ENCODE data around the gene CACNA2D1. TPM values are rescaled to one million over a fixed set of nuclear protein-coding genes. Genes with fewer than 3 reads are reported as not detected.

The CACNA2D1 gene
- total RNA-seq, 1 experiment from 2014 or later, result 0.77 TPM

DNA sequence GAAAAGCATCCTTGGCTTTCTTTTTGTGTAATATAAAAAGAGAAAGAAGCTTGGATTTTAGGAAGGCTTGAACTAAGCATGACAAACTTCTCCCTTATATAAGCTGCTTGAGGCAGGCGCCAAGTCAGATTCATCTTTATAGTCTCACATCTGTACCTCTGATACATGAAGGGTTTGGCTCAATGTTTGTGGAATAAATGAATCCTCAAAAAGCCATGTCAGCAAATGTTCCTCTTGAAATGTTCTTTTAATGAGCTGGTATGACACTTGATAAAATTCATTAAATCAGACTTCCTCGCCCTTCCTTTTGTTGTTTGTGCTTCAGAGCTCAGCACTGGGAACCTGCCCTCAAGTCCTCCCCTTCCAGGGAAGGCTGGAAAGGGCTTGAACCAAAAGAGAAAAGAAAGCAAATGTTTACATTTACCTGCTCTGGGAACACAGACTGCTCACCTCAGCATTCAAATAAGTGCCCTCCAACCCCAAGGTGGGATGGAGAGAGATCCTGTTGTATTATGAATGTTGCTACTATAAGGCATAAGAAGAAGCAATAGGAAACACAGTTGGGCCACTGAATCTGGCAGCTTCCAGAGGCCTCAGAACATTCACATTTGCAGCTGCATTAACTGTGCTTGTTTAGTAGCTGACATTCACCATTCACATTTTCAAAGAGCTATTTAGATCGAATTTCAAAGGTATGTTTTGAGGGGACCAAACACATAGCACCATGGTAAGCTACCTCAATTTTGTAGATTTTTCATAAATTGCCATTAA lies 212.6 kb downstream of the CACNA2D1 start:
- TF ChIP-seq EZH2 (IDR thresholded peaks at IDR 0.05; ENCODE audit: low read length, unreplicated experiment) (no peak), EZH2phosphoT487 (IDR thresholded peaks at IDR 0.05; ENCODE audit: borderline replicate concordance, low read length) (no peak)
- TF ChIP-seq, protein P1, sequence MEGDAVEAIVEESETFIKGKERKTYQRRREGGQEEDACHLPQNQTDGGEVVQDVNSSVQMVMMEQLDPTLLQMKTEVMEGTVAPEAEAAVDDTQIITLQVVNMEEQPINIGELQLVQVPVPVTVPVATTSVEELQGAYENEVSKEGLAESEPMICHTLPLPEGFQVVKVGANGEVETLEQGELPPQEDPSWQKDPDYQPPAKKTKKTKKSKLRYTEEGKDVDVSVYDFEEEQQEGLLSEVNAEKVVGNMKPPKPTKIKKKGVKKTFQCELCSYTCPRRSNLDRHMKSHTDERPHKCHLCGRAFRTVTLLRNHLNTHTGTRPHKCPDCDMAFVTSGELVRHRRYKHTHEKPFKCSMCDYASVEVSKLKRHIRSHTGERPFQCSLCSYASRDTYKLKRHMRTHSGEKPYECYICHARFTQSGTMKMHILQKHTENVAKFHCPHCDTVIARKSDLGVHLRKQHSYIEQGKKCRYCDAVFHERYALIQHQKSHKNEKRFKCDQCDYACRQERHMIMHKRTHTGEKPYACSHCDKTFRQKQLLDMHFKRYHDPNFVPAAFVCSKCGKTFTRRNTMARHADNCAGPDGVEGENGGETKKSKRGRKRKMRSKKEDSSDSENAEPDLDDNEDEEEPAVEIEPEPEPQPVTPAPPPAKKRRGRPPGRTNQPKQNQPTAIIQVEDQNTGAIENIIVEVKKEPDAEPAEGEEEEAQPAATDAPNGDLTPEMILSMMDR (conservative IDR thresholded peaks at IDR 0.05; ENCODE audit: low read depth, low read length), result no peak
- Histone ChIP-seq H3K9ac (ENCODE audit: low read length) (no peak overlapping the region), H3F3A (ENCODE audit: low read length, unreplicated experiment) (no peaks in the 10 kb centered on the region), H3K9me2 (replicated peaks; ENCODE audit: low read length) (no peaks in the 10 kb centered on the region), H3K27ac (ENCODE audit: low read length) (no peak overlapping the region), H3K79me2 (ENCODE audit: low read length) (no peaks in the 10 kb centered on the region), H3K4me2 (ENCODE audit: low read length) (no peak overlapping the region), H3K4me1 (ENCODE audit: insufficient read depth, low read length) (no peaks in the 10 kb centered on the region), H3K27me3 (ENCODE audit: low read length) (peaks cover 31% of the 10 kb centered on the region), H3K4me3 (ENCODE audit: low read length) (no peak overlapping the region), H3K36me3 (ENCODE audit: low read depth, low read length) (no peaks in the 10 kb centered on the region), H3K9me3 (ENCODE audit: low read length) (no peaks in the 10 kb centered on the region), H2AFZ (ENCODE audit: low read length) (no peak overlapping the region), H4K20me1 (ENCODE audit: low read length) (no peaks in the 10 kb centered on the region)
- CTCF ChIA-PET, result interaction anchor here (0.6 kb wide), 1 partner anchor 9 kb away, joined by 4 read pairs; no protein-coding TSS in a partner anchor
- DNase-seq (no peak), ATAC-seq (no peak)
- POLR2A ChIA-PET (ENCODE audit: unreplicated experiment), result no interaction called here
- intact Hi-C loops (cut with micrococcal nuclease), result loop anchor here (5.0 kb wide), 2 partner anchors 189 to 371 kb away; no protein-coding TSS in a partner anchor
- no TSS peak for BruUV-seq (replicated peaks)

DNA sequence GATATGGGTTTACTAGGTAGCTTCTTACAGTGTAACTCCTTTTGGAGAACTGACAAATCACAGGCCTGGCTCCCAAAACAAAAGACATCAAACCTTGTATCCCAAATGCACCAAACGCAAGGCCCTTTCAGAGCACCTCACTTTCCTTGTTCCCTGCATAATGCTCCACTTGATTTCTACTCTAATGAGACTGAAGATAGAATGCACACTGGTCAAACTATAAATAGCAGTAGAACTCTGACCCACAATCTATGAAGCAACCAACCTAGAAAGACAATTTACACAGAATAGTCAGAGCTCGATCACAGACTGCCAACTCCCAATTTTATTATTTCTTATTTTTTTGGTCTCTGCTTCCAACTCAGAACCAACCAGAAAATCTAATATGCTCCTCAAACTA lies 214.4 kb downstream of the CACNA2D1 start:
- Histone ChIP-seq H3K9me2 (replicated peaks; ENCODE audit: low read length) (no peaks in the 10 kb centered on the region), H3K79me2 (ENCODE audit: low read length) (no peaks in the 10 kb centered on the region), H3K9me3 (ENCODE audit: low read length) (no peaks in the 10 kb centered on the region), H3K27me3 (ENCODE audit: low read length) (peaks cover 32% of the 10 kb centered on the region), H2AFZ (ENCODE audit: low read length) (no peak overlapping the region), H3K36me3 (ENCODE audit: low read depth, low read length) (no peaks in the 10 kb centered on the region), H3K4me3 (ENCODE audit: low read length) (no peak overlapping the region), H3K4me2 (ENCODE audit: low read length) (no peak overlapping the region), H4K20me1 (ENCODE audit: low read length) (no peaks in the 10 kb centered on the region), H3K27ac (ENCODE audit: low read length) (no peak overlapping the region), H3F3A (ENCODE audit: low read length, unreplicated experiment) (no peaks in the 10 kb centered on the region), H3K4me1 (ENCODE audit: insufficient read depth, low read length) (no peaks in the 10 kb centered on the region), H3K9ac (ENCODE audit: low read length) (no peak overlapping the region)
- no peak for ATAC-seq
- TF ChIP-seq, protein P1 (conservative IDR thresholded peaks at IDR 0.05; ENCODE audit: low read depth, low read length), result no peak
- TF ChIP-seq EZH2phosphoT487 (IDR thresholded peaks at IDR 0.05; ENCODE audit: borderline replicate concordance, low read length), result no peak
- TF ChIP-seq EZH2 (IDR thresholded peaks at IDR 0.05; ENCODE audit: low read length, unreplicated experiment), result no peak
- ChIA-PET CTCF (no interaction called here), POLR2A (ENCODE audit: unreplicated experiment) (interaction anchor here (0.5 to 0.7 kb wide), 2 partner anchors 11 to 120 kb away, joined by 3 read pairs; no protein-coding TSS in a partner anchor)
- BruUV-seq (replicated peaks), result no TSS peak
- intact Hi-C loops (cut with micrococcal nuclease), result no loop called here
- no peak for DNase-seq

DNA sequence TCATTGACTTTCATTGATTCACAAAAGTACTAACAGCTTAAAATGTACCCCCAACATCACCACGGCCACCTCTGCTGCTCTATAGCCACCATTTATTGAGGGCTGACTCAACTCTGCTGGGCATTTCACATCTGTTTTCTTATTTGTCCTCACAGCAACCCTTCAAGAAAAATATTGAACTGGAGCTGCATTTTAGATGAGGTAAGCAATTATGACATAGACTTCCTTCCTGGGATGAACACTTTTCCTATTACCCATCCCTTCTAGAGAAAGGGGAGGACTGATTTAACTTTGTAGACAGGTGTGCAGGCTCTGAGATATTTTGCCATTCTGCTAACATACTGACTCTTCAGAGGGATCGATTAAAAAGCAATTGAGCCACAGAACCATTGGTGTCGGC lies 217.4 kb downstream of the CACNA2D1 start:
- TF ChIP-seq EZH2phosphoT487 (IDR thresholded peaks at IDR 0.05; ENCODE audit: borderline replicate concordance, low read length) (no peak), EZH2 (IDR thresholded peaks at IDR 0.05; ENCODE audit: low read length, unreplicated experiment) (no peak)
- TF ChIP-seq, protein P1 (conservative IDR thresholded peaks at IDR 0.05; ENCODE audit: low read depth, low read length), result no peak
- H3K4me2 ChIP-seq (ENCODE audit: low read length), result no peak overlapping the region
- no TSS peak for BruUV-seq (replicated peaks)
- no peak for ATAC-seq
- H3K36me3 ChIP-seq (ENCODE audit: low read depth, low read length), result no peaks in the 10 kb centered on the region
- intact Hi-C loops (cut with micrococcal nuclease), result no loop called here
- no peaks in the 10 kb centered on the region for H3K4me1 ChIP-seq (ENCODE audit: insufficient read depth, low read length)
- H4K20me1 ChIP-seq (ENCODE audit: low read length), result no peaks in the 10 kb centered on the region
- H3K9me3 ChIP-seq (ENCODE audit: low read length), result no peaks in the 10 kb centered on the region
- H3K27ac ChIP-seq (ENCODE audit: low read length), result no peak overlapping the region
- H3K4me3 ChIP-seq (ENCODE audit: low read length), result no peak overlapping the region
- POLR2A ChIA-PET (ENCODE audit: unreplicated experiment), result no interaction called here
- CTCF ChIA-PET, result no interaction called here
- H3K27me3 ChIP-seq (ENCODE audit: low read length), result peaks cover 29% of the 10 kb centered on the region
- no peaks in the 10 kb centered on the region for H3K9me2 ChIP-seq (replicated peaks; ENCODE audit: low read length)
- no peak overlapping the region for H3K9ac ChIP-seq (ENCODE audit: low read length)
- no peak for DNase-seq
- H2AFZ ChIP-seq (ENCODE audit: low read length), result no peak overlapping the region
- H3F3A ChIP-seq (ENCODE audit: low read length, unreplicated experiment), result no peaks in the 10 kb centered on the region
- H3K79me2 ChIP-seq (ENCODE audit: low read length), result no peaks in the 10 kb centered on the region

Data from PC-3 (cell line).